GM21737 (cell line): ENCODE data around the gene LRP1B.

Experiments used
- ATAC-seq: cut with Tn5 transposase; IDR thresholded peaks from one replicate; pipeline ENCODE4 v1.9.1; 2021; ENCODE audit warnings: mild to moderate bottlenecking, moderate library complexity; ENCODE audit not compliant: unreplicated experiment

Gene LRP1B

GRCh38 chr2:140801311-140801710, 1329.5 kb downstream of the LRP1B start:
- ATAC-seq = no peak

- ATAC-seq = peak; percentile 86
Measured at GRCh38 chr2:140797718-140798117, 1333.1 kb downstream of the LRP1B start.

GRCh38 chr2:140791802-140792201, 1339.0 kb downstream of the LRP1B start:
- ATAC-seq = no peak

GRCh38 chr2:140786585-140786984, 1344.2 kb downstream of the LRP1B start:
- no peak for ATAC-seq

GRCh38 chr2:140775411-140775810, 1355.4 kb downstream of the LRP1B start:
- no peak for ATAC-seq

GRCh38 chr2:140770645-140771044, 1360.2 kb downstream of the LRP1B start:
- no peak for ATAC-seq

GRCh38 chr2:140761807-140762206, 1369.0 kb downstream of the LRP1B start:
- no peak for ATAC-seq

GRCh38 chr2:140759426-140760156, 1371.2 kb downstream of the LRP1B start:
- ATAC-seq = no peak

- peak; percentile 82 for ATAC-seq
Measured at GRCh38 chr2:140747665-140748064, 1383.2 kb downstream of the LRP1B start.

- no peak for ATAC-seq
Measured at GRCh38 chr2:140747090-140747489, 1383.7 kb downstream of the LRP1B start.

GRCh38 chr2:140744379-140744778, 1386.4 kb downstream of the LRP1B start:
- ATAC-seq = no peak

- ATAC-seq = no peak
Measured at GRCh38 chr2:140737006-140737405, 1393.8 kb downstream of the LRP1B start.

GRCh38 chr2:140734992-140735391, 1395.8 kb downstream of the LRP1B start:
- no peak for ATAC-seq

GRCh38 chr2:140718999-140719398, 1411.8 kb downstream of the LRP1B start:
- ATAC-seq = no peak

GRCh38 chr2:140717481-140717880, 1413.3 kb downstream of the LRP1B start:
- ATAC-seq = no peak

- no peak for ATAC-seq
Measured at GRCh38 chr2:140714586-140714985, 1416.2 kb downstream of the LRP1B start.

- no peak for ATAC-seq
Measured at GRCh38 chr2:140711867-140712266, 1418.9 kb downstream of the LRP1B start.

- ATAC-seq = no peak
Measured at GRCh38 chr2:140701726-140702125, 1429.1 kb downstream of the LRP1B start.

GRCh38 chr2:140698636-140699035, 1432.2 kb downstream of the LRP1B start:
- ATAC-seq = no peak

- no peak for ATAC-seq
Measured at GRCh38 chr2:140696449-140696848, 1434.4 kb downstream of the LRP1B start.

- ATAC-seq = no peak
Measured at GRCh38 chr2:140695155-140695554, 1435.7 kb downstream of the LRP1B start.

- no peak for ATAC-seq
Measured at GRCh38 chr2:140687825-140688224, 1443.0 kb downstream of the LRP1B start.

- no peak for ATAC-seq
Measured at GRCh38 chr2:140683658-140684057, 1447.2 kb downstream of the LRP1B start.
